T follicular helper cell (primary cell): ENCODE measurements around the gene USP17L30.
"Not testable (repeated sequence)": the region's sequence is repeated elsewhere in the genome, so short reads cannot be mapped to it uniquely, and the experiment has no call there.

Experiments
- DNase-seq: peaks from one replicate; pipeline ENCODE4 v3.0.0-alpha.2; 2020; ENCODE audit warnings: low read depth
- total RNA-seq, 2 experiments: gene quantifications; one replicate each; lab custom pipeline; 2026; lab: John Stamatoyannopoulos, UW

USP17L30 gene, protein sequence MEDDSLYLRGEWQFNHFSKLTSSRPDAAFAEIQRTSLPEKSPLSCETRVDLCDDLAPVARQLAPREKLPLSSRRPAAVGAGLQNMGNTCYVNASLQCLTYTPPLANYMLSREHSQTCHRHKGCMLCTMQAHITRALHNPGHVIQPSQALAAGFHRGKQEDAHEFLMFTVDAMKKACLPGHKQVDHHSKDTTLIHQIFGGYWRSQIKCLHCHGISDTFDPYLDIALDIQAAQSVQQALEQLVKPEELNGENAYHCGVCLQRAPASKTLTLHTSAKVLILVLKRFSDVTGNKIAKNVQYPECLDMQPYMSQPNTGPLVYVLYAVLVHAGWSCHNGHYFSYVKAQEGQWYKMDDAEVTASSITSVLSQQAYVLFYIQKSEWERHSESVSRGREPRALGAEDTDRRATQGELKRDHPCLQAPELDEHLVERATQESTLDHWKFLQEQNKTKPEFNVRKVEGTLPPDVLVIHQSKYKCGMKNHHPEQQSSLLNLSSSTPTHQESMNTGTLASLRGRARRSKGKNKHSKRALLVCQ
- total RNA-seq, result 0 reads per million in 2 experiments

DNA sequence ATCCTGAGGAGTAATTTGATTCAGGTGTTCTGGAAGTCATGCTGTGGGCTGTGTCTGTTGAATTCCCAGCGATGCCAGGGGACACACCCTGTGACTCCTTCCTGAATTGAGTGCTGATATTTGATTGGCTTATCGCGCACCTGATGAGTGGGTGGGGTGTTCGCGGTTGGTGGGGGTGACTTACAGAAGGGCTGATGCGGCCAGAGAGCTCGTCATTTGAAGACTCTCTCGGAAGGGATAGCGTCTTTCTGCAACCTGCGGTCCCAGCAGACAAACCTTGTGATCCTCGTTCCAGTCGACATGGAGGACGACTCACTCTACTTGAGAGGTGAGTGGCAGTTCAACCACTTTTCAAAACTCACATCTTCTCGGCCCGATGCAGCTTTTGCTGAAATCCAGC lies at the start of gene USP17L30:
Gene USP17L30, plus strand, starts transcription at position 301 of the 400 bp plus-strand sequence. Its CDS starts 0 bp downstream, at position 301.
- DNase-seq, result not testable (repeated sequence)

DNA sequence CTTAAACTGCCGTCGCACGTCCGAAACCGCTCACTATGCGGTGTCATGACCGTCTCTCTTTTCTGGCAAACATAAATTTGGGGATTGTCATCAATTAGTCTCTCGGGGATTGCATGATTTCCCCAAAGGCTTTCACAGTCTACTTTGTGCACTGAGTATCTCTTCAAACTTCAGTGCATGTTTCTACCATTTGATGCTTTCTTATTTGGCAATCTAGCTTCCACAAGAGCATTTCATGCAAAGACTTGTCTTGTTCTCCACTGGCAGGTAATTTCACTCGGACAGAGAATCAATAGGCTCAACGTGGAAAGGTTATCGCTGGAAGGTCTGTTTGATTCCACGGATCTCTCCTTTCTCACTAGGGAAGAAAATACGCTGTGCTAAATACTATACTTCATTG lies 38.7 kb upstream of the USP17L30 start:
- DNase-seq, result not testable (repeated sequence)

DNA sequence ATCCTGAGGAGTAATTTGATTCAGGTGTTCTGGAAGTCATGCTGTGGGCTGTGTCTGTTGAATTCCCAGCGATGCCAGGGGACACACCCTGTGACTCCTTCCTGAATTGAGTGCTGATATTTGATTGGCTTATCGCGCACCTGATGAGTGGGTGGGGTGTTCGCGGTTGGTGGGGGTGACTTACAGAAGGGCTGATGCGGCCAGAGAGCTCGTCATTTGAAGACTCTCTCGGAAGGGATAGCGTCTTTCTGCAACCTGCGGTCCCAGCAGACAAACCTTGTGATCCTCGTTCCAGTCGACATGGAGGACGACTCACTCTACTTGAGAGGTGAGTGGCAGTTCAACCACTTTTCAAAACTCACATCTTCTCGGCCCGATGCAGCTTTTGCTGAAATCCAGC lies 38.1 kb upstream of the USP17L30 start, which contains the start of gene USP17L24:
Gene USP17L24, plus strand, starts transcription at position 301 of the 400 bp plus-strand sequence. Its CDS starts 0 bp downstream, at position 301.
- not testable (repeated sequence) for DNase-seq

DNA sequence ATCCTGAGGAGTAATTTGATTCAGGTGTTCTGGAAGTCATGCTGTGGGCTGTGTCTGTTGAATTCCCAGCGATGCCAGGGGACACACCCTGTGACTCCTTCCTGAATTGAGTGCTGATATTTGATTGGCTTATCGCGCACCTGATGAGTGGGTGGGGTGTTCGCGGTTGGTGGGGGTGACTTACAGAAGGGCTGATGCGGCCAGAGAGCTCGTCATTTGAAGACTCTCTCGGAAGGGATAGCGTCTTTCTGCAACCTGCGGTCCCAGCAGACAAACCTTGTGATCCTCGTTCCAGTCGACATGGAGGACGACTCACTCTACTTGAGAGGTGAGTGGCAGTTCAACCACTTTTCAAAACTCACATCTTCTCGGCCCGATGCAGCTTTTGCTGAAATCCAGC lies 33.3 kb upstream of the USP17L30 start, which contains the start of gene USP17L25:
Gene USP17L25, plus strand, starts transcription at position 301 of the 400 bp plus-strand sequence. Its CDS starts 0 bp downstream, at position 301.
- not testable (repeated sequence) for DNase-seq

DNA sequence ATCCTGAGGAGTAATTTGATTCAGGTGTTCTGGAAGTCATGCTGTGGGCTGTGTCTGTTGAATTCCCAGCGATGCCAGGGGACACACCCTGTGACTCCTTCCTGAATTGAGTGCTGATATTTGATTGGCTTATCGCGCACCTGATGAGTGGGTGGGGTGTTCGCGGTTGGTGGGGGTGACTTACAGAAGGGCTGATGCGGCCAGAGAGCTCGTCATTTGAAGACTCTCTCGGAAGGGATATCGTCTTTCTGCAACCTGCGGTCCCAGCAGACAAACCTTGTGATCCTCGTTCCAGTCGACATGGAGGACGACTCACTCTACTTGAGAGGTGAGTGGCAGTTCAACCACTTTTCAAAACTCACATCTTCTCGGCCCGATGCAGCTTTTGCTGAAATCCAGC lies 28.6 kb upstream of the USP17L30 start, which contains the start of gene USP17L26:
Gene USP17L26, plus strand, starts transcription at position 301 of the 400 bp plus-strand sequence. Its CDS starts 0 bp downstream, at position 301.
- DNase-seq, result not testable (repeated sequence)

DNA sequence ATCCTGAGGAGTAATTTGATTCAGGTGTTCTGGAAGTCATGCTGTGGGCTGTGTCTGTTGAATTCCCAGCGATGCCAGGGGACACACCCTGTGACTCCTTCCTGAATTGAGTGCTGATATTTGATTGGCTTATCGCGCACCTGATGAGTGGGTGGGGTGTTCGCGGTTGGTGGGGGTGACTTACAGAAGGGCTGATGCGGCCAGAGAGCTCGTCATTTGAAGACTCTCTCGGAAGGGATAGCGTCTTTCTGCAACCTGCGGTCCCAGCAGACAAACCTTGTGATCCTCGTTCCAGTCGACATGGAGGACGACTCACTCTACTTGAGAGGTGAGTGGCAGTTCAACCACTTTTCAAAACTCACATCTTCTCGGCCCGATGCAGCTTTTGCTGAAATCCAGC lies 23.8 kb upstream of the USP17L30 start, which contains the start of gene USP17L5:
Gene USP17L5, plus strand, starts transcription at position 301 of the 400 bp plus-strand sequence. Its CDS starts 0 bp downstream, at position 301.
- DNase-seq, result not testable (repeated sequence)

DNA sequence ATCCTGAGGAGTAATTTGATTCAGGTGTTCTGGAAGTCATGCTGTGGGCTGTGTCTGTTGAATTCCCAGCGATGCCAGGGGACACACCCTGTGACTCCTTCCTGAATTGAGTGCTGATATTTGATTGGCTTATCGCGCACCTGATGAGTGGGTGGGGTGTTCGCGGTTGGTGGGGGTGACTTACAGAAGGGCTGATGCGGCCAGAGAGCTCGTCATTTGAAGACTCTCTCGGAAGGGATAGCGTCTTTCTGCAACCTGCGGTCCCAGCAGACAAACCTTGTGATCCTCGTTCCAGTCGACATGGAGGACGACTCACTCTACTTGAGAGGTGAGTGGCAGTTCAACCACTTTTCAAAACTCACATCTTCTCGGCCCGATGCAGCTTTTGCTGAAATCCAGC lies 19.1 kb upstream of the USP17L30 start, which contains the start of gene USP17L27:
Gene USP17L27, plus strand, starts transcription at position 301 of the 400 bp plus-strand sequence. Its CDS starts 0 bp downstream, at position 301.
- DNase-seq, result not testable (repeated sequence)

DNA sequence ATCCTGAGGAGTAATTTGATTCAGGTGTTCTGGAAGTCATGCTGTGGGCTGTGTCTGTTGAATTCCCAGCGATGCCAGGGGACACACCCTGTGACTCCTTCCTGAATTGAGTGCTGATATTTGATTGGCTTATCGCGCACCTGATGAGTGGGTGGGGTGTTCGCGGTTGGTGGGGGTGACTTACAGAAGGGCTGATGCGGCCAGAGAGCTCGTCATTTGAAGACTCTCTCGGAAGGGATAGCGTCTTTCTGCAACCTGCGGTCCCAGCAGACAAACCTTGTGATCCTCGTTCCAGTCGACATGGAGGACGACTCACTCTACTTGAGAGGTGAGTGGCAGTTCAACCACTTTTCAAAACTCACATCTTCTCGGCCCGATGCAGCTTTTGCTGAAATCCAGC lies 14.3 kb upstream of the USP17L30 start, which contains the start of gene USP17L28:
Gene USP17L28, plus strand, starts transcription at position 301 of the 400 bp plus-strand sequence. Its CDS starts 0 bp downstream, at position 301.
- not testable (repeated sequence) for DNase-seq

DNA sequence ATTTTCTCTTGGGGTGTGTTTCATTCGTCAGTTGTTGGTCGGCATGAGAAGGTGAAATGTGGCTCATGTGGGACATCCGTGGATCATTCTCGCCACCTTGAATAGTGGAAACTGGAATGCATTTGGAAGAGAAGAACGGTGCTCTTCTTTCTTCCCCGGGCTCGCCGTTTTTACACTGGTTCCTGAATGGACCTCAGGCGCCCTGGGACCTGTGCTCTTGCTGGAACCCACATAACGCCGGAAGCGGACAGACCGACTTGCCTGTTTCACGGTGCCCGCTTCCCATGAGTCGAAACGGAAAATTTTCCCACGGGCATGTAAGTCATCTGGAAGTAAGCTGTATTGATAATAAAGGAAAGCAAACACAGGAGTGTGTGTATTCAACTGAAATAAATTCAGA lies 12.1 kb upstream of the USP17L30 start:
- DNase-seq, result not testable (repeated sequence)

DNA sequence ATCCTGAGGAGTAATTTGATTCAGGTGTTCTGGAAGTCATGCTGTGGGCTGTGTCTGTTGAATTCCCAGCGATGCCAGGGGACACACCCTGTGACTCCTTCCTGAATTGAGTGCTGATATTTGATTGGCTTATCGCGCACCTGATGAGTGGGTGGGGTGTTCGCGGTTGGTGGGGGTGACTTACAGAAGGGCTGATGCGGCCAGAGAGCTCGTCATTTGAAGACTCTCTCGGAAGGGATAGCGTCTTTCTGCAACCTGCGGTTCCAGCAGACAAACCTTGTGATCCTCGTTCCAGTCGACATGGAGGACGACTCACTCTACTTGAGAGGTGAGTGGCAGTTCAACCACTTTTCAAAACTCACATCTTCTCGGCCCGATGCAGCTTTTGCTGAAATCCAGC lies 9.6 kb upstream of the USP17L30 start, which contains the start of gene USP17L29:
Gene USP17L29, plus strand, starts transcription at position 301 of the 400 bp plus-strand sequence. Its CDS starts 0 bp downstream, at position 301.
- DNase-seq, result not testable (repeated sequence)

DNA sequence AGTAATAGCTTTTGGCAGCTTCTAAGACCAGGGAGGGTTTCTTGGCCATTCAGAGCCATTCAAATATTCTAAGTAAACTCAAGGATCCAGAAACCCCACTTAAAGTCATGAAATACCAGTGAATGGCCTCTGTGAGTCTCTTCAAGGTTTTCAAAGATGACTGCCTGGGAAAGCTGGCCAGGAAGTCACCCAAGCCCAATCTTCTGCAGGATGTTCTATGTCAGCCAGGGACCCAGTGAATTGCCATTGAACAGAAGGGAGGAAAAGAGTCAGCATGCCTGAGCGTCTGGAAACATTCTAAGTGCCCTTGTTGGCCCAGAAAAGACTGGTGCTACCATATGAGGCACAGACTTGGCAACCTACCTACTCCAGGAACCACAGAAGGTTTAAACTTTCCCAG lies 17.0 kb downstream of the USP17L30 start:
- not testable (repeated sequence) for DNase-seq

DNA sequence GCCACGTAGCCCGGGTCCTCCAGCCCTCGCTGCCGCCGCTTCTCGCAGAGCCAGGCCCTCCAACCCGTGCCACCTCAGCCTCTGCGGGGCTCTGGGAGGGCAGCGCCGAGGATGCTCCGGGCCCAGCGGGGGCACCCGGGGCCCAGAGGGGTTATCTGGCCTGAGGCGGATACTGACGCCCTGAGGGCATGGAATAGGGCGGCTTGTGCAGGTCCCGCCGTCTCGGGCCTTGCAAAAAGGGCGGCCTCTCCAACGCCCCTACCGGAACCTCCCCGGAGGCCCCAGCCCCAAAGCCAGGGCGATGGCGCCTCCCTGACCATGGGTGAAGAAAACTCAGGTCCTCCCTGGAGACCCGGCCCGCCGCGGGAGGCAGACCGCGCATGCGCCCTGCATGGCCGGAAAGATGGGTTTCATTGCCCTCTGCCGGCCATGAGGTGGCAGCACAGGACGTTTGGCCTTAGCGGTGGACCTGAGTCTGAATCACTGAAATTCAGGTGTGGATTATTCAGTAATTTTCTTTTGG lies 18.1 kb downstream of the USP17L30 start:
- DNase-seq, result peak; percentile 31

DNA sequence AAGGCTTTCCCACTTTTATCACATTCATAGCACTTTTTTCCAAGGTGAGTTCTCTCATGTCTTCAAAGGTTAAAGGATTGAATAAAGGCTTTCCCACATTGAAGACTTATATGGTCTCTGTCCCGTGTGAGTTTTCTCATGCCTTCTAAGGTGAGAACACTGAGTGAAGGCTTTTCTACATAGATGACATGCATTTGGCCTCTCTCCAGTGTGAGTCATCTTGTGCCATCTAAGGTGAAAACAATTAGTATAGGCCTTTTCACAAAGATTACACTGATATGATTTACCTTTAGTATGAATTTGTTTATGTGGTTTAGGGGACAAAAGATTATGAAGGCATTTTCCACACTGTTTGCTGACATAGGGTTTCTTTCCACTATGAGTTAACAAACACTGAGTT lies 21.2 kb downstream of the USP17L30 start:
- no peak for DNase-seq

DNA sequence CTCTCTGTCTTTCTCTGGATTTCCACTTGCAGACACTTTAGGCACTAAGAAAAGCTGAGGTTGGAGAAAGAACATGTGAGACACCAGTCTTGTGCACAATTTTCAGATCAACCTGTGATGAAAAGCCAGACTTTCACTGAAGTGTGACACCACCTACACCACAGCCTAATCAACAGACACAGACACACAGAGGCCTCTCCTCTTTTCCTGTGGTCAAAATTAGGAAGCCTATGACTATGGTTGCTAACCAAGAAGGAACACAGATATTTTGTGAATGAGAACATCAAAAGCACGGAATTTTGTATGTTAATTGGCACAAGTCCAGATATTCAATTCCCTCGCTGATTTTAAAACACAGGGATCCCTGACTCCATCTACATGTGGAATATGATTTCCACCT lies 26.1 kb downstream of the USP17L30 start:
- not testable (repeated sequence) for DNase-seq

DNA sequence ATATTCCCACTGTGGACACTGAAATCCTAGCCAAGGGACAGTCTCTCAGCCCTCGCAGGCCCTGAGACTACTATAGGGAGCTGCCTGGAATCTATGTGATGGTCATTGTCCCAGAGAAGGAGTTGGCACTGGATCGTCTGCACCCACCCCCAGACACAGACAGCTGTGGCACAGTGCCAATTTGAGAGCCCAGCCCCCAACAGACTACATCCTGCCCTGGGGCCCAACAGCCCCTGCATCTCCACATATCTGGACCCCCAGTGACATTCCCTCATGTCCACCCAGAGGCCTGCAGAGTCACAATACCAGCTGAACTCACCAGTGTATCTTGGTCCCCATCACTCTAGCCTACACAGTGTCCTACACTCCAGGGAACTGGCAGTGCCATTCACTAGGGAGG lies 42.8 kb downstream of the USP17L30 start:
- not testable (repeated sequence) for DNase-seq

DNA sequence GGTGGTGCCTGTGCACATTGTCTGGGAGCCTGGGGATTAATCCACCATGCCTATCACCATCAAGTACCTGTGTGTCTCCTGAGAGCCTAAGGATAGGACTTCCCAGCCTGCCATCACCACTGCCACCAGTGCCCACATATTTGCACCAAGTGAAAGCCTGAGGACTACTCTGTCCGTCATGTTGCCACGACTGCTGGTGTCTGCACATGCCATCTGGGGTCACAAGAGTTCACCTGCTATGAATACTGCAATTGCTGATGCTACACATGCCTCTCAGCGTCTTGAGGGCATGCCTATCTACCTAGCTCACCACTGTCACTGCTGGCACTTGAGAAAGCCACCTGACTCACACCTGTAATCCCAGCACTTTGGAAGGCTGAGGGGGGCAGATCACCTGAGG lies 43.6 kb downstream of the USP17L30 start:
- not testable (repeated sequence) for DNase-seq

DNA sequence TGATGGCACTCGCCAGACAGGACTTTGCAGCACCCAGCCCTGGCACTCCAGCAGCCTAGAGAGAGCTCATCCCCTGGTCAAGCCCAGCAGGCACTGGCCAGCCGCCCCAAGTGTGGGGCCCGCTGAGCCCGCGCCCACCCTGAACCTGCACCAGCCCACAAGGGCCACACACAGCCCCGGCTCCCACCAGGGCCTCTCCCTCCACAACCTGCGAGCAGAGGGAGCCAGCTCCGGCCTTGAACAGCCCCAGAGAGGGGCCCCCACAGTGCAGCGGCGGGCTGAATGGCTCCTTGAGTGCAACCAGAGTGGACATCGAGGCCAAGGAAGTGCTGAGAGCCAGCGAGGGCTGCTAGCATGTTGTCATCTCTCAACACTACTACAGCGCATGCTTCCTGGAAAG lies 46.9 kb downstream of the USP17L30 start:
- no peak for DNase-seq
